Upper lobe of left lung (tissue), 4 donors: ENCODE data around the gene ACP7.

Experiments
- EP300 ChIP-seq, 4 donors: sonication (generic); formaldehyde crosslinking; IDR thresholded peaks; one replicate each; pipeline ENCODE4 v1.5.1; 2017; ENCODE audit warnings: antibody characterized with exemption in 4 of 4, control low read depth in 2 of 4
- TF ChIP-seq, protein P1 (sequence below), 6 experiments: fragments of 450-650 bp in 4 of 6; fragments of 200-600 bp in 2 of 6; sonication (generic) in 2 of 6; IDR thresholded peaks; one replicate each; pipeline ENCODE4 v1.5.1; 2016 to 2019; ENCODE audit warnings: antibody characterized with exemption in 6 of 6

DNA sequence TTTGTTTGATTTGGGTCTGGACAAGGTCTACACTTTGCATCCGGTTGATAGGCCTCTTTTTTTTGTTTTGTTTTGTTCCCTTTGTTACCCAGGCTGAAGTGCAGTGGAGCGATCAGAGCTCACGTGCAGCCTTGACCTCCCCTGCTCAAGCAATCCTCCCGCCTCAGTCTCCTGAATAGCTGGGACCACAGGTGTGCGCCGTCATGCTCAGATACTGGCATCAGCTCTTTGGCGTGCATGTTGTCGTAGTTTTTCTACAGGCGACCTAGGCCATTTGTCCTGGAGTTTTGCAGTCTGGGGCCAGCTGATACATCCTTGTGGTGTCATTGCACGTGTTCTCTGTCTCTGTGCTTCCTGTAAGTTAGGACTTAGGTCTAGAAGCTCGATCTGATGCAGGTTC, 57.8 kb downstream of the ACP7 start:
- no peak for TF ChIP-seq EP300 (IDR thresholded peaks at IDR 0.05)
- TF ChIP-seq, protein P1, sequence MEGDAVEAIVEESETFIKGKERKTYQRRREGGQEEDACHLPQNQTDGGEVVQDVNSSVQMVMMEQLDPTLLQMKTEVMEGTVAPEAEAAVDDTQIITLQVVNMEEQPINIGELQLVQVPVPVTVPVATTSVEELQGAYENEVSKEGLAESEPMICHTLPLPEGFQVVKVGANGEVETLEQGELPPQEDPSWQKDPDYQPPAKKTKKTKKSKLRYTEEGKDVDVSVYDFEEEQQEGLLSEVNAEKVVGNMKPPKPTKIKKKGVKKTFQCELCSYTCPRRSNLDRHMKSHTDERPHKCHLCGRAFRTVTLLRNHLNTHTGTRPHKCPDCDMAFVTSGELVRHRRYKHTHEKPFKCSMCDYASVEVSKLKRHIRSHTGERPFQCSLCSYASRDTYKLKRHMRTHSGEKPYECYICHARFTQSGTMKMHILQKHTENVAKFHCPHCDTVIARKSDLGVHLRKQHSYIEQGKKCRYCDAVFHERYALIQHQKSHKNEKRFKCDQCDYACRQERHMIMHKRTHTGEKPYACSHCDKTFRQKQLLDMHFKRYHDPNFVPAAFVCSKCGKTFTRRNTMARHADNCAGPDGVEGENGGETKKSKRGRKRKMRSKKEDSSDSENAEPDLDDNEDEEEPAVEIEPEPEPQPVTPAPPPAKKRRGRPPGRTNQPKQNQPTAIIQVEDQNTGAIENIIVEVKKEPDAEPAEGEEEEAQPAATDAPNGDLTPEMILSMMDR (IDR thresholded peaks at IDR 0.05) = no peak
